DND-41 (cell line): ENCODE results near the gene DOCK6.

Experiments
- ATAC-seq: fragments of 200-7000 bp; cut with Tn5 transposase; 3 replicates; pipeline ENCODE4 v1.9.1; 2021; ENCODE audit warnings: low read depth; ENCODE audit not compliant: insufficient read depth
- DNase-seq: peaks from one replicate; pipeline ENCODE4 v3.0.0-alpha.2; 2020
- H2AFZ ChIP-seq: 2 replicates; pipeline ENCODE4 v1.6.0; 2012; ENCODE audit warnings: low read depth, low read length
- H3K27ac ChIP-seq: 2 replicates; pipeline ENCODE4 v1.5.1; 2012; ENCODE audit warnings: low read length, inconsistent platforms
- H3K27me3 ChIP-seq: fragments of 200-600 bp; sonication (generic); 2 replicates; pipeline ENCODE4 v1.6.0; 2012; ENCODE audit warnings: low read length, mild to moderate bottlenecking, inconsistent platforms; ENCODE audit not compliant: insufficient read depth, poor library complexity
- H3K36me3 ChIP-seq: 2 replicates; pipeline ENCODE4 v1.5.1; 2012; ENCODE audit warnings: low read length, inconsistent platforms; ENCODE audit not compliant: insufficient read depth
- H3K4me1 ChIP-seq: 2 replicates; pipeline ENCODE4 v1.5.1; 2012; ENCODE audit warnings: mild to moderate bottlenecking, low read length; ENCODE audit not compliant: insufficient read depth
- H3K4me2 ChIP-seq: 2 replicates; pipeline ENCODE4 v1.6.0; 2012; ENCODE audit warnings: mild to moderate bottlenecking, moderate library complexity, low read length, inconsistent platforms; ENCODE audit not compliant: insufficient read depth
- H3K4me3 ChIP-seq, 2 experiments: fragments of 200-600 bp in 1 of 2; shearing (Covaris generic) in 1 of 2; 2 replicates each; pipeline ENCODE4 v1.5.1; 2012 to 2016; ENCODE audit warnings: inconsistent platforms in 2 of 2, low read length in 2 of 2, mild to moderate bottlenecking in 2 of 2, low read depth in 1 of 2, moderate library complexity in 1 of 2
- H3K79me2 ChIP-seq: 2 replicates; pipeline ENCODE4 v1.6.0; 2012; ENCODE audit warnings: low read length, inconsistent platforms; ENCODE audit not compliant: insufficient read depth
- H3K9ac ChIP-seq: 2 replicates; pipeline ENCODE4 v1.6.0; 2012; ENCODE audit warnings: low read depth, mild to moderate bottlenecking, inconsistent platforms, low read length, moderate library complexity
- H3K9me3 ChIP-seq: 2 replicates; pipeline ENCODE4 v1.5.1; 2012; ENCODE audit warnings: low read length, moderate library complexity, mild to moderate bottlenecking, inconsistent platforms; ENCODE audit not compliant: insufficient read depth, severe bottlenecking
- H4K20me1 ChIP-seq: 2 replicates; pipeline ENCODE4 v1.6.0; 2012; ENCODE audit warnings: low read length; ENCODE audit not compliant: insufficient read depth
- CTCF ChIP-seq: IDR thresholded peaks from 2 replicates; pipeline ENCODE4 v1.5.1; 2012; ENCODE audit warnings: borderline replicate concordance, low read length, moderate library complexity, mild to moderate bottlenecking; ENCODE audit not compliant: poor library complexity, severe bottlenecking; ENCODE audit errors: extremely low read depth
- EZH2 ChIP-seq: IDR thresholded peaks from 3 replicates; pipeline ENCODE4 v1.6.1; 2012; ENCODE audit warnings: borderline replicate concordance, low read depth, mild to moderate bottlenecking, moderate library complexity, low read length, inconsistent platforms; ENCODE audit not compliant: severe bottlenecking

The DOCK6 gene

GRCh38 chr19:11286312-11286974 is 24.1 kb upstream of the DOCK6 start:
- ATAC-seq (no peak), DNase-seq (no peak)
- Histone ChIP-seq H4K20me1 (no peaks in the 10 kb centered on the region), H3K9me3 (no peaks in the 10 kb centered on the region), H3K4me1 (peaks cover 7% of the 10 kb centered on the region), H3K27ac (no peak overlapping the region), H3K4me2 (no peak overlapping the region), H3K9ac (no peak overlapping the region), H3K79me2 (no peaks in the 10 kb centered on the region), H3K36me3 (no peaks in the 10 kb centered on the region), H2AFZ (no peak overlapping the region), H3K27me3 (no peaks in the 10 kb centered on the region), H3K4me3 (no peak overlapping the region)
- no peak for TF ChIP-seq CTCF

- TF ChIP-seq CTCF (no peak), EZH2 (no peak)
- Histone ChIP-seq H3K79me2 (no peaks in the 10 kb centered on the region), H3K4me3 (no peak overlapping the region), H3K9ac (no peak overlapping the region), H3K27me3 (no peaks in the 10 kb centered on the region), H3K36me3 (no peaks in the 10 kb centered on the region), H3K4me1 (peaks cover 20% of the 10 kb centered on the region), H3K4me2 (no peak overlapping the region), H3K27ac (no peak overlapping the region), H2AFZ (no peak overlapping the region), H4K20me1 (no peaks in the 10 kb centered on the region), H3K9me3 (no peaks in the 10 kb centered on the region)
- DNase-seq: no peak
- no peak for ATAC-seq
Observed at GRCh38 chr19:11284515-11284914, 22.2 kb upstream of the DOCK6 start.

GRCh38 chr19:11281356-11282049 is 19.2 kb upstream of the DOCK6 start:
- H4K20me1 ChIP-seq: no peaks in the 10 kb centered on the region
- no peaks in the 10 kb centered on the region for H3K27me3 ChIP-seq
- H3K4me3 ChIP-seq: no peak overlapping the region

More at GRCh38 chr19:11281356-11282049, 19.2 kb upstream of the DOCK6 start:
- peaks cover 21% of the 10 kb centered on the region for H3K9me3 ChIP-seq
- TF ChIP-seq EZH2 (no peak), CTCF (no peak)
- H3K4me1 ChIP-seq: peaks cover 25% of the 10 kb centered on the region
- no peaks in the 10 kb centered on the region for H3K79me2 ChIP-seq
- ATAC-seq (no peak), DNase-seq (no peak)
- no peak overlapping the region for H3K4me2 ChIP-seq
- no peak overlapping the region for H2AFZ ChIP-seq
- H3K9ac ChIP-seq: no peak overlapping the region
- no peaks in the 10 kb centered on the region for H3K36me3 ChIP-seq
- H3K27ac ChIP-seq: no peak overlapping the region
